ENCODE results near the gene ITPK1. TPM values are rescaled to one million over a fixed set of nuclear protein-coding genes. Genes with fewer than 3 reads are reported as not detected.
A peak's percentile ranks its signal among the peaks of the same experiment; 100 is the strongest.

The ITPK1 gene
- total and polyA plus RNA-seq, 2 experiments from 2014 or later: 18.7 to 35.0 TPM

DNA sequence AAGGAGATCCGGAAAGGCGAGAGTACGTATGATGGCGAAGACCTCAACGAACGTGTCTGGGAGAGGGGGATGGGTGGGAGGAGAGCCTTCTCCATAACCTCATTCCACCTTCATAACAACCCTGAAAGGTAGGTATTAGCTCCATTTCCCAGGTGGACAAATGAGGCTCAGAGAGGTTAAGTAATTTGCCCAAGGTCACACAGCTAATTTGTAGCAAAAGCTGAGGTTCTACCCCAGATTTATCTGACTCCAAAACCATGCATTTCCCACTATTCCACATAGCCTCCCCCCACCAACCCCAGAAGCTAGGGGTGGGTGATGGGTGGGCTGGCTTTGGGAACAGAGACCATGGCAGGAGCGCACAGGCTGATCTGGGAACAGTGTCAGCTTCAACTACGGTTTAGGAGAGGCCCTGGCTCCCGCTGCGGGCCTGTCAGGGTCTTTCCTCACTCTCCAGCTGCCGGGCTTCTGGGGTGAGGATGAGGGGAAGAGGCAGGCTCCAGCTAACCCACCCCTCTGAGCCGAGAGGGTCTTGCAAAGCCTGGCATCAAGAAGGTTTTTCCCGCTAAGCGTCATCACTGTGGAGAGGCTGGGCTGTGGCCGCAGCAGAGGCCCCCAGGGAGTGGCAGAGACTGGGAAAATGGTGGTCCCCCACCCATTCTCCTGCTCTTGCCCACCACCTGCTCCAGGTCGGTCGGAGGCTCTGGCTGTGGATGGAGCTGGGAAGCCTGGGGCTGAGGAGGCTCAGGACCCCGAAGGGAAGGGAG, 183.9 kb downstream of the ITPK1 start:
- in situ Hi-C loops (cut with MboI): no loop called here
- Histone ChIP-seq H3K9ac (no peak overlapping the region), H3K36me3 (ENCODE audit: low read depth) (no peaks in the 10 kb centered on the region), H3K9me3 (ENCODE audit: low read depth) (no peaks in the 10 kb centered on the region), H2AFZ (no peak overlapping the region), H3K27me3 (replicated peaks; ENCODE audit: insufficient read depth) (peaks cover 8% of the 10 kb centered on the region), H3K79me2 (ENCODE audit: insufficient read depth) (no peaks in the 10 kb centered on the region), H3K27ac (no peak overlapping the region), H3K4me2 (ENCODE audit: unreplicated experiment) (no peak overlapping the region), H4K20me1 (ENCODE audit: insufficient read depth) (no peaks in the 10 kb centered on the region), H3K4me1 (ENCODE audit: insufficient read depth) (peaks cover 7% of the 10 kb centered on the region), H3K4me3 (no peak overlapping the region), H3F3A (ENCODE audit: insufficient read depth) (0 out of 2 replicates have a peak, but pooled peaks cover 4% of the 10 kb centered on the region), H3K9me2 (ENCODE audit: insufficient read depth) (no peaks in the 10 kb centered on the region)
- no peak for DNase-seq
- TF ChIP-seq EZH2phosphoT487 (IDR thresholded peaks at IDR 0.05; ENCODE audit: insufficient read depth, low read depth): no peak
- WGBS, 2 experiments (ENCODE audit: low coverage in 1 of 2, low lambda C conversion rate in 2 of 2, missing lambda C conversion rate in 2 of 2): 85% methylated on average over 18 of the region's 18 CpGs

DNA sequence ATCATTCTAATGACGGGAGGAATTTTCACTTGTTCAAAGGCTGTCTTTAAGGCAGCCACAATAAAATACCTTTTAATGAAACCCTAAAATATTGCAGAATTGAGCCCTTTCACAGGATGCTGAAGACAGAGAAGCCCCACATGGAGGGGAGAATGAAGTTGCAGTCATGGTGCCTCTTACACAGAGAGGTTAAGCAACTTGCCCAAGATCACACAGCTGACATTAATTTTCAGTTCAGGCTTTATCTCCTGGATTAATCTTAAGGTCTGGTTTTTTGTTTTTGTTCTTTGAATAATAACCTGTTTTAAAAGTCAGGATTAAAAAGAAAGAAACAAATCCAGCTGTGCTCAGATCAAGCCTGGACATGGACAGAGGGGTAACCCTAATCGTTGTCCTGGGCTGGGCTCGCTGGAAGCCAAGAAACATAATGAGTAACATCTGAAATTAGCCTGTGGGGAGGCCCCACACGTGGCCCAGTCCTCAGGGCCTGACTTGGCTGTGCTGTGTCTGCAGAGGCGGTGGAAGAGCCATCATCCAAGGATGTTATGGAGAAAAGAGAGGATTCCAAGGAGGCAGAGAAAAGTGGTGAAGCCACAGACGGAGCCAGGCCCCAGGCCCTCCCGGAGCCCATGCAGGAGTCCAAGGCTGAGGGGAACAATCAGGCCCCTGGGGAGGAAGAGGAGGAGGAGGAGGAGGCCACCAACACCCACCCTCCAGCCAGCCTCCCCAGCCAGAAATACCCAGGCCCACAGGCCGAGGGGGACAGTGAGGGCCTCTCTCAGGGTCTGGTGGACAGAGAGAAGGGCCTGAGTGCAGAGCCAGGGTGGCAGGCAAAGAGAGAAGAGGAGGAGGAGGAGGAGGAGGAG, 184.8 kb downstream of the ITPK1 start:
- Histone ChIP-seq H3K9me2 (ENCODE audit: insufficient read depth) (no peaks in the 10 kb centered on the region), H3K79me2 (ENCODE audit: insufficient read depth) (no peaks in the 10 kb centered on the region), H3K9me3 (ENCODE audit: low read depth) (no peaks in the 10 kb centered on the region), H3K4me3 (no peak overlapping the region), H3F3A (ENCODE audit: insufficient read depth) (0 out of 2 replicates have a peak, but pooled peaks cover 4% of the 10 kb centered on the region), H4K20me1 (ENCODE audit: insufficient read depth) (no peaks in the 10 kb centered on the region), H2AFZ (no peak overlapping the region), H3K4me2 (ENCODE audit: unreplicated experiment) (peak overlapping the region; percentile 25), H3K4me1 (ENCODE audit: insufficient read depth) (peaks cover 7% of the 10 kb centered on the region), H3K27me3 (replicated peaks; ENCODE audit: insufficient read depth) (peaks cover 8% of the 10 kb centered on the region), H3K36me3 (ENCODE audit: low read depth) (no peaks in the 10 kb centered on the region), H3K9ac (no peak overlapping the region), H3K27ac (no peak overlapping the region)
- DNase-seq: peak; percentile 74
- TF ChIP-seq EZH2 (IDR thresholded peaks at IDR 0.05; ENCODE audit: insufficient read depth, poor library complexity, severe bottlenecking) (no peak), EZH2phosphoT487 (IDR thresholded peaks at IDR 0.05; ENCODE audit: insufficient read depth, low read depth) (no peak)
- in situ Hi-C loops (cut with MboI): no loop called here
- 6 to 15% methylated on average over 8 of the region's 8 CpGs for WGBS, 2 experiments (ENCODE audit: low coverage in 1 of 2, low lambda C conversion rate in 2 of 2, missing lambda C conversion rate in 2 of 2)

DNA sequence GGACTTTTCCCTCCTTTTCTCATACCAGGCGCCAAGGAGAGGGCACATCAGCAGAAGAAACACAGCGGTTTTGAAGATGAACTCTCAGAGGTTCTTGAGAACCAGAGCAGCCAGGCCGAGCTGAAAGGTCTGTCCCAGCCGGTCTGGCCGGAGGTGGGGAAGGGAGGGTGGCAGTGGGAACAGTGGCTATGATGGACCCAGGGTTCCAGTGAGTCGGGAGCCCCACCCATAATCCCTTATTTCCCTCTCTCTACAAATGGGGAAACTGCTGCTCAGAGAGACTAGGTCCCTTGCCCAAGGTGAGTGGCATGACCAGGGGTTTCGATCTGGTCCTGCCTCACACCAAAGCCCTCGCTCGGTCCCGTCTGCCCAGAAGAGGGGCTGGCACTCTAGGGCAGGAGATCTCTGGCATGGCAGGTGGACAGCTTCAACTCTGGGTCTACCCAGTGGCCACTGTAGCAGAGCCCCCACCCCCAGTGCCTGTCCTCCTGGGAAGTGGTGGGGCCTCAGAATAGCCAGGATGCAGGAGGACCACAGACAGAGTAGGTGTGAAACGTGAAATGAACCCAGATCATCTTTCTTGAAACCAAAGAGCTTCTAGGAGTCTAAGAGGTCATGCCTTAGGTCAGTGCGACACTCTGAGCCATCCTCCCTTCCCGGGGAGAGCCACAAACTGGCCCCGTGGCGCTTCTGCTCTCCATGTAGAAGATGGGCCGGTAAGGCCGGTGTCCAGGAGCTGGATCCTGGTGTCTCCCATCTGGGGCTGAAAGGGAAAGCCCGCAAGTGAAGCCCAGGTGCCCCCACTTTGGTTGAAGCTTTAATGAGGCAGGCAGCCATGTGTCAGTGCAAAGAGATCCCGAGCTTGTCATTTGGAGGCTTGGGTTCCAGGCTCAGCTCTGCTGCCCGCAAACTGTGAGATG, 185.8 kb downstream of the ITPK1 start:
- Histone ChIP-seq H4K20me1 (ENCODE audit: insufficient read depth) (no peaks in the 10 kb centered on the region), H3K9me3 (ENCODE audit: low read depth) (no peaks in the 10 kb centered on the region), H3F3A (ENCODE audit: insufficient read depth) (0 out of 2 replicates have a peak, but pooled peaks cover 4% of the 10 kb centered on the region), H3K79me2 (ENCODE audit: insufficient read depth) (no peaks in the 10 kb centered on the region), H3K27ac (no peak overlapping the region), H3K36me3 (ENCODE audit: low read depth) (no peaks in the 10 kb centered on the region), H3K4me1 (ENCODE audit: insufficient read depth) (peaks cover 7% of the 10 kb centered on the region), H3K9me2 (ENCODE audit: insufficient read depth) (no peaks in the 10 kb centered on the region), H3K9ac (no peak overlapping the region), H3K4me2 (ENCODE audit: unreplicated experiment) (no peak overlapping the region), H3K27me3 (replicated peaks; ENCODE audit: insufficient read depth) (peaks cover 14% of the 10 kb centered on the region), H2AFZ (no peak overlapping the region), H3K4me3 (no peak overlapping the region)
- no peak for DNase-seq
- WGBS, 2 experiments (ENCODE audit: low coverage in 1 of 2, low lambda C conversion rate in 2 of 2, missing lambda C conversion rate in 2 of 2): 69 to 73% methylated on average over 20 of the region's 20 CpGs
- in situ Hi-C loops (cut with MboI): no loop called here
- TF ChIP-seq EZH2phosphoT487 (IDR thresholded peaks at IDR 0.05; ENCODE audit: insufficient read depth, low read depth) (no peak), EZH2 (IDR thresholded peaks at IDR 0.05; ENCODE audit: insufficient read depth, poor library complexity, severe bottlenecking) (no peak)

Measured in GM23248 (cell line).